GM18498 (cell line): ENCODE results near the gene SELENOM.
A peak's percentile ranks its signal among the peaks of the same experiment; 100 is the strongest.

Experiments used
- ATAC-seq: cut with Tn5 transposase; IDR thresholded peaks from one replicate; pipeline ENCODE4 v1.9.1; 2021; ENCODE audit warnings: mild to moderate bottlenecking, moderate library complexity; ENCODE audit not compliant: unreplicated experiment

Gene SELENOM

GRCh38 chr22:31093086-31093850, 14.1 kb downstream of the SELENOM start:
- ATAC-seq = no peak

- no peak for ATAC-seq
Measured at GRCh38 chr22:31092161-31092560, 15.2 kb downstream of the SELENOM start.

- ATAC-seq = no peak
Measured at GRCh38 chr22:31091106-31091975, 16.0 kb downstream of the SELENOM start.

- no peak for ATAC-seq
Measured at GRCh38 chr22:31090217-31091085, 16.9 kb downstream of the SELENOM start.

GRCh38 chr22:31089160-31090100, 17.9 kb downstream of the SELENOM start:
- no peak for ATAC-seq

- ATAC-seq = no peak
Measured at GRCh38 chr22:31088233-31088986, 19.0 kb downstream of the SELENOM start.

- no peak for ATAC-seq
Measured at GRCh38 chr22:31087744-31088215, 19.6 kb downstream of the SELENOM start.

- ATAC-seq = no peak
Measured at GRCh38 chr22:31086703-31087330, 20.6 kb downstream of the SELENOM start.

GRCh38 chr22:31085928-31086327, 21.4 kb downstream of the SELENOM start:
- ATAC-seq = no peak

GRCh38 chr22:31085493-31085824, 21.9 kb downstream of the SELENOM start:
- no peak for ATAC-seq

- ATAC-seq = peak; percentile 68
Measured at GRCh38 chr22:31084811-31085492, 22.4 kb downstream of the SELENOM start.

GRCh38 chr22:31083923-31084810, 23.2 kb downstream of the SELENOM start:
- no peak for ATAC-seq

GRCh38 chr22:31083377-31083768, 24.0 kb downstream of the SELENOM start:
- no peak for ATAC-seq

- no peak for ATAC-seq
Measured at GRCh38 chr22:31082606-31083376, 24.6 kb downstream of the SELENOM start.

- ATAC-seq = no peak
Measured at GRCh38 chr22:31081963-31082605, 25.3 kb downstream of the SELENOM start.
